HUES64 (cell line): Measurements from ENCODE around the gene OR6C4. TPM values are rescaled to one million over a fixed set of nuclear protein-coding genes. Genes with fewer than 3 reads are reported as not detected.
"Not testable (repeated sequence)": the region's sequence is repeated elsewhere in the genome, so short reads cannot be mapped to it uniquely, and the experiment has no call there.

Source experiments
- H3K27ac ChIP-seq: 2 replicates; pipeline ENCODE4 v1.7.0; 2013; ENCODE audit warnings: low read depth, low read length, inconsistent platforms
- H3K27me3 ChIP-seq: 2 replicates; pipeline ENCODE4 v1.6.1; 2013; ENCODE audit warnings: mild to moderate bottlenecking, low read length; ENCODE audit not compliant: insufficient read depth
- H3K36me3 ChIP-seq: 2 replicates; pipeline ENCODE4 v1.6.1; 2013; ENCODE audit warnings: mild to moderate bottlenecking, low read length; ENCODE audit not compliant: insufficient read depth
- H3K4me1 ChIP-seq: 2 replicates; pipeline ENCODE4 v1.6.1; 2013; ENCODE audit warnings: mild to moderate bottlenecking, low read length, moderate library complexity; ENCODE audit not compliant: insufficient read depth
- H3K4me3 ChIP-seq: 2 replicates; pipeline ENCODE4 v1.5.1; 2013; ENCODE audit warnings: mild to moderate bottlenecking, low read length, moderate library complexity
- H3K9ac ChIP-seq: 2 replicates; pipeline ENCODE4 v1.6.1; 2013; ENCODE audit warnings: mild to moderate bottlenecking, low read depth, low read length
- H3K9me3 ChIP-seq: 2 replicates; pipeline ENCODE4 v1.6.1; 2013; ENCODE audit warnings: low read depth, low read length; ENCODE audit not compliant: insufficient read depth
- WGBS: fragments of 150-250, 120-280 bp; methylation state at CpG from one replicate; pipeline ENCODE4 v1.1.7; 2013; ENCODE audit warnings: missing lambda C conversion rate; 5-methylcytosine and 5-hydroxymethylcytosine counted together
- polyA plus RNA-seq, 2 experiments: library from polyadenylated mRNA; stranded (reverse); fragments of 50-300 nt; gene quantifications; one replicate each; pipeline ENCODE4 v1.2.3, GENCODE V29; 2013

OR6C4 gene
- not detected for polyA plus RNA-seq (2013, experiment 1 of 2)
- polyA plus RNA-seq (2013, experiment 2 of 2) = not detected

DNA sequence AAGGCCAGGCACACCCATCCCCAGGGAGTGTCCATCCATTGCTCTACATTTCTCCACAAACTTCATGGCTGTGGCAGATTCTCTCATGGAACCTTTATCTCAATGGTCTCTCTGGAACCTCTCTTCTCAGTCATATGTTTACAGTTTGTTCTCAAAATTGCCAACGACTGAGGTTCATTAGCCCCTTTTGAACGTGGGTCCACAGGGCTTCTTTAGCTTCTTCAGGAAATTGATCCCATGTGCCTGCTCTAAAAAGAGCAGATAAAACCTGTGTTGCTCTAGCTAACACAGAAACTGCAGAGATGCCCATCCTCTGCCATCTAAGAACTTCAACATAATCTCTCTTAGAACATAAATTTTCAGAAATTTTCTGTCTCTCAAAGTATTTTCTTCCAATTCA lies at the start of gene OR6C4:
Gene OR6C4, plus strand, starts transcription at position 301 of the 400 bp plus-strand sequence. CDS start 1,625 bp downstream, outside the sequence.
- no peaks in the 10 kb centered on the region for H3K36me3 ChIP-seq
- WGBS = 68% methylated on average over 2 of the region's 2 CpGs

DNA sequence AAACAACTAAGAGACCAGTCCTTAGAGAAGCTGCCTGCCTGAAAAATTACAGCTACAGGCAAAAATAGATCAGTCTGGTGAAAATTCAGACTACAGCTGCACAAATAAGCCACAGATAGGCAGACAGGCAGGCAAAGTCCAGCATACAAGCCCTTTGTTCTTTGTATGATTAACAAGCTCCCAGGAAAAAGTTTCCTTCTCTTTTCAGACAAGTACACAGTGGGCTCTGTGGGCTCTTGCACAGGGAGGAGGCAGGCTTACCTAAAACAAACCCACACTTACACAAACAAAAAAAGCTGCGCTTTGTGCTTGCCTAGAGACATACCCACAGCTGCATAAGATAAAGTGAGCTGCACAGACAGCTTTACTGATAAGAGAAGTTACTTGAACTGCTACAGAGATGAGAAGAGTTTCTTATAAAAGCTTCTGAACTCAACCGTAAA lies 49.6 kb upstream of the OR6C4 start:
- Histone ChIP-seq H3K27ac (no peak overlapping the region), H3K27me3 (no peaks in the 10 kb centered on the region)
- WGBS = 85% methylated on average over 1 of the region's 2 CpGs

More for the DNA sequence above, at the start of gene OR6C4:
- Histone ChIP-seq H3K4me3 (no peak within 1 kb of the TSS), H3K27me3 (no peaks in the 10 kb centered on the region; the same call in 1 of the 2 replicates), H3K9me3 (peaks cover 6% of the 10 kb centered on the region), H3K9ac (no peak within 1 kb of the TSS), H3K4me1 (no peaks in the 10 kb centered on the region), H3K27ac (no peak within 1 kb of the TSS)

GRCh38 chr12:55501601-55502000 lies 47.8 kb upstream of the OR6C4 start:
- WGBS = 78% methylated on average over 2 of the region's 2 CpGs

More for the DNA sequence above, 49.6 kb upstream of the OR6C4 start:
- Histone ChIP-seq H3K4me3 (no peak overlapping the region), H3K9me3 (no peaks in the 10 kb centered on the region), H3K4me1 (no peaks in the 10 kb centered on the region), H3K36me3 (no peaks in the 10 kb centered on the region), H3K9ac (no peak overlapping the region)

GRCh38 chr12:55515696-55516095 lies 33.7 kb upstream of the OR6C4 start:
- no peaks in the 10 kb centered on the region for H3K27me3 ChIP-seq
- H3K9me3 ChIP-seq = no peaks in the 10 kb centered on the region
- no peaks in the 10 kb centered on the region for H3K4me1 ChIP-seq
- H3K4me3 ChIP-seq = no peak overlapping the region
- no peaks in the 10 kb centered on the region for H3K36me3 ChIP-seq
- 88% methylated on average over 1 of the region's 1 CpG for WGBS
- H3K9ac ChIP-seq = no peak overlapping the region
- H3K27ac ChIP-seq = no peak overlapping the region

More at GRCh38 chr12:55501601-55502000, 47.8 kb upstream of the OR6C4 start:
- Histone ChIP-seq H3K4me1 (no peaks in the 10 kb centered on the region), H3K36me3 (no peaks in the 10 kb centered on the region), H3K4me3 (no peak overlapping the region), H3K27me3 (no peaks in the 10 kb centered on the region), H3K9me3 (no peaks in the 10 kb centered on the region), H3K9ac (no peak overlapping the region), H3K27ac (no peak overlapping the region)

DNA sequence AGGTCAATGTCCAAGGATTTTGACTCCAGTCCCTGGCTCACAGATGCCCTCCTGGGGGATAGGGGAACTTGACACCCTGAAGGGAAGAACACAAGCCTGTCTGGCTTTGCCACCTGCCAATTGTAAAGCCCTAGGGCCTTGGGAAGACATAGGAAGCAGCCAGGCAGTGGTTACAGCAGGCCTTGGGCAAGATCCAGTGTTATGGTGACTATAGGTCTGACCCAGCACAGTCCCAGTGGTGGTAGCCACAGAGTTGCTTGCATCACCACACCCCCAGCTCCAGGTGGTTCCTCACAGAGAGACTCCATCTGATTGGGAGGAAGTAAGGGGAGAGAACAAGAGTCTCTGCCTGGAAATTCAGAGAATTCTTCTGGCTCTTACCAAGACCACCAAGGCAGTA lies 33.0 kb upstream of the OR6C4 start:
- no peak overlapping the region for H3K27ac ChIP-seq
- no peak overlapping the region for H3K4me3 ChIP-seq
- H3K36me3 ChIP-seq = no peaks in the 10 kb centered on the region
- H3K9me3 ChIP-seq = no peaks in the 10 kb centered on the region
- no peak overlapping the region for H3K9ac ChIP-seq
- no peaks in the 10 kb centered on the region for H3K4me1 ChIP-seq
- no peaks in the 10 kb centered on the region for H3K27me3 ChIP-seq

DNA sequence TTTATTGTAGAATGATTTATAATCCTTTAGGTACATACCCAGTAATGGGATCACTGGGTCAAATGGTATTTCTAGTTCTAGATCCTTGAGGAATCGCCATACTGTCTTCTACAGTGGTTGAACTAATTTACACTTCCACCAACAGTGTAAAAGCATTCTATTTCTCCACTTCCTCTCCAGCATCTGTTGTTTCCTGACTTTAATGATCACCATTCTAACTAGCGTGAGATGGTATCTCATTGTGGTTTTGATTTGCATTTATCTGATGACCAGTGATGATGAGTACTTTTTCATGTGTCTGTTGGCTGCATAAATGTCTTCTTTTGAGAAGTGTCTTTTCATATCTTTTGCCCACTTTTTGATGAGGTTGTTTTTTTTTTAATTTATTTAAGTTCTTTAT lies 1.2 kb upstream of the OR6C4 start:
- not testable (repeated sequence) for H3K9ac ChIP-seq, H3K27ac ChIP-seq, H3K4me3 ChIP-seq, H3K27me3 ChIP-seq, H3K4me1 ChIP-seq, H3K36me3 ChIP-seq, H3K9me3 ChIP-seq
- WGBS = 78% methylated on average over 2 of the region's 2 CpGs

DNA sequence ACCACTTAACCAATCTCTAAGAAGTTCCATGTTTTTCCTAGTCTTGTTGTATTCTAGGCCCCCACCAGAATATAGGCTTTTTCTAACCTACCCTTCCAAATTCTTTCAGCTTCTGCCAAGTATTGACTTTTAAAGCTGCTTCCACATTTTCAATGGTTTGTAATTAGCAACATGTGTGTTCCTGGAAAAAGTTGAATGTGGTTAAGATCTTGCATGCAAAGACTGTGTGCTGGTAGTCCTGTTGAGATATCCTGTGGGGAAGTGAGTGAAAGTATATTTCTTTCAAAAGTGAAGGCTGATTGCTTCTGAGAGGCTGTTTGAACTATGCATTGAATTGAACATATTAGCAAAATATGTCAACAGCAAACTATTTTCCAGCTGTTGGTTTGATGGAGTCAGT lies 646 bp upstream of the OR6C4 start:
- Histone ChIP-seq H3K36me3 (no peaks in the 10 kb centered on the region), H3K4me3 (no peak overlapping the region), H3K27ac (no peak overlapping the region)

GRCh38 chr12:55554296-55554695 lies 4.9 kb downstream of the OR6C4 start:
- Histone ChIP-seq H3K27ac (no peak overlapping the region), H3K9ac (no peak overlapping the region), H3K27me3 (no peaks in the 10 kb centered on the region; the same call in 1 of the 2 replicates), H3K4me3 (no peak overlapping the region), H3K4me1 (no peaks in the 10 kb centered on the region), H3K36me3 (no peaks in the 10 kb centered on the region), H3K9me3 (peaks cover 22% of the 10 kb centered on the region)

More for the DNA sequence above, 646 bp upstream of the OR6C4 start:
- H3K27me3 ChIP-seq = no peaks in the 10 kb centered on the region; the same call in 1 of the 2 replicates
- peaks cover 6% of the 10 kb centered on the region for H3K9me3 ChIP-seq
- no peak overlapping the region for H3K9ac ChIP-seq
- H3K4me1 ChIP-seq = no peaks in the 10 kb centered on the region

DNA sequence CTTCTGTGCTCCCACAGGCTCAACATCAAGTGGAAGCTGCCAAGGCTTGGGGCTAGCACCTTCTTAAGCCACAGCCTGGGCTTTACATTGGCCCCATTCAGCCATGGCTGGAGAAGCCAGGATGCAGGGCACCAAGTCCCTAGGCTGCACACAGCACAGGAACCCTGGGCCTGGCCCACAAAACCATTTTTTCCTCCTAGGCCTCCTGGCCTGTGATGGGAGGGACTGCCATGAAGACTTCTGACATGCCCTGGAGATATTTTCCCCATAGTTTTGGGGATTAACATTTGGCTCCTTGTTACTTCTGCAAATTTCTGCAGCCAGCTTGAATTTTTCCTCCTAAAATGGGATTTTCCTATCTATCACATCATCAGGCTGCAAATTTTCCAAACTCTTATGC lies 20.7 kb downstream of the OR6C4 start:
- not testable (repeated sequence) for H3K9ac ChIP-seq, H3K4me3 ChIP-seq, H3K27me3 ChIP-seq, H3K36me3 ChIP-seq, H3K27ac ChIP-seq, H3K4me1 ChIP-seq
- H3K9me3 ChIP-seq = peaks cover 40% of the 10 kb centered on the region

- H3K9me3 ChIP-seq = peaks cover 40% of the 10 kb centered on the region
- not testable (repeated sequence) for H3K4me1 ChIP-seq, H3K27ac ChIP-seq, H3K27me3 ChIP-seq, H3K9ac ChIP-seq, H3K36me3 ChIP-seq, H3K4me3 ChIP-seq
- WGBS = 93% methylated on average over 1 of the region's 1 CpG
Measured at GRCh38 chr12:55570689-55571088, 21.3 kb downstream of the OR6C4 start.

GRCh38 chr12:55572168-55572567 lies 22.8 kb downstream of the OR6C4 start, which contains the start of gene OR2AP1:
OR2AP1 (plus strand) TSS chr12:55572468; CDS start chr12:55574415, 1,947 bp downstream.
- no peaks in the 10 kb centered on the region for H3K36me3 ChIP-seq
- WGBS = 83% methylated on average over 1 of the region's 1 CpG
- H3K27me3 ChIP-seq = no peaks in the 10 kb centered on the region
- H3K27ac ChIP-seq = no peak within 1 kb of the TSS
- H3K9ac ChIP-seq = no peak within 1 kb of the TSS
- H3K4me3 ChIP-seq = no peak within 1 kb of the TSS
- peaks cover 40% of the 10 kb centered on the region for H3K9me3 ChIP-seq
- H3K4me1 ChIP-seq = no peaks in the 10 kb centered on the region

GRCh38 chr12:55582066-55582465 lies 32.7 kb downstream of the OR6C4 start:
- no peak overlapping the region for H3K27ac ChIP-seq
- no peaks in the 10 kb centered on the region for H3K4me1 ChIP-seq
- no peaks in the 10 kb centered on the region for H3K9me3 ChIP-seq
- H3K36me3 ChIP-seq = no peaks in the 10 kb centered on the region
- H3K27me3 ChIP-seq = no peaks in the 10 kb centered on the region
- WGBS = 97% methylated on average over 2 of the region's 2 CpGs
- no peak overlapping the region for H3K4me3 ChIP-seq
- H3K9ac ChIP-seq = no peak overlapping the region
